PC-9 (cell line): Measurements from ENCODE around the gene FCHO1.

Source experiments
- EZH2 ChIP-seq: fragments of 200-600 bp; sonication (generic); IDR thresholded peaks from 2 replicates; pipeline ENCODE4 v1.8.0; 2017; ENCODE audit warnings: antibody characterized with exemption, low read depth
- TF ChIP-seq, protein P1 (sequence below): fragments of 200-600 bp; sonication (generic); conservative IDR thresholded peaks from 2 replicates; pipeline ENCODE4 v1.6.1; 2017; ENCODE audit warnings: mixed run types, antibody characterized with exemption, mild to moderate bottlenecking, moderate library complexity

DNA sequence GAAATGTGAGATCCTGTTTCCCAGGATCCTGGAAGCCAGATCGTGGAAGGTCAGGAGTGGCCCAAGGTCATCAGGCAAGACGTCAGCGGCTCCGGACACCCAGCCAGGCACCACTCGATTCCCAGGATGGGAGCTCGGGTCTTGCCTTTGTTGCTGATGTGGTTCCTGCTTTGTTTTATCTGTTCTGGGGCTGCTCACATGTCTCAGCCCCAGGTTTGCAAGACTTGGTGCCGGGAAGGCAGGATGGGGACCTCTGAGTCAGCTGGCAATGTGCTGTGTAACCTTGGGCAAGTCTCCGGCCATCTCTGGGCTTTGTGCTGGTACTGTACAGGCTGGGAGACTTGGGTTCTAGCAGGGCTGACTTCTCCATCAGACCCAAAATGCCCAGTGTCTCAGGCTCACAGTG is 1.4 kb upstream of the FCHO1 start:
- TF ChIP-seq, protein P1, sequence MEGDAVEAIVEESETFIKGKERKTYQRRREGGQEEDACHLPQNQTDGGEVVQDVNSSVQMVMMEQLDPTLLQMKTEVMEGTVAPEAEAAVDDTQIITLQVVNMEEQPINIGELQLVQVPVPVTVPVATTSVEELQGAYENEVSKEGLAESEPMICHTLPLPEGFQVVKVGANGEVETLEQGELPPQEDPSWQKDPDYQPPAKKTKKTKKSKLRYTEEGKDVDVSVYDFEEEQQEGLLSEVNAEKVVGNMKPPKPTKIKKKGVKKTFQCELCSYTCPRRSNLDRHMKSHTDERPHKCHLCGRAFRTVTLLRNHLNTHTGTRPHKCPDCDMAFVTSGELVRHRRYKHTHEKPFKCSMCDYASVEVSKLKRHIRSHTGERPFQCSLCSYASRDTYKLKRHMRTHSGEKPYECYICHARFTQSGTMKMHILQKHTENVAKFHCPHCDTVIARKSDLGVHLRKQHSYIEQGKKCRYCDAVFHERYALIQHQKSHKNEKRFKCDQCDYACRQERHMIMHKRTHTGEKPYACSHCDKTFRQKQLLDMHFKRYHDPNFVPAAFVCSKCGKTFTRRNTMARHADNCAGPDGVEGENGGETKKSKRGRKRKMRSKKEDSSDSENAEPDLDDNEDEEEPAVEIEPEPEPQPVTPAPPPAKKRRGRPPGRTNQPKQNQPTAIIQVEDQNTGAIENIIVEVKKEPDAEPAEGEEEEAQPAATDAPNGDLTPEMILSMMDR = no peak
- no peak for TF ChIP-seq EZH2
